SH-SY5Y (cell line): ENCODE results near the gene POLE.

Experiments
- GATA2 ChIP-seq: IDR thresholded peaks from 2 replicates; pipeline ENCODE4 v1.6.1; 2011; ENCODE audit warnings: mild to moderate bottlenecking, low read depth, low read length
- GATA3 ChIP-seq: IDR thresholded peaks from 2 replicates; pipeline ENCODE4 v1.6.1; 2011; ENCODE audit warnings: low read depth, mild to moderate bottlenecking, low read length, moderate library complexity

GRCh38 chr12:132630672-132631071 is 56.5 kb downstream of the POLE start:
- TF ChIP-seq GATA2 (no peak), GATA3 (no peak)
